Measurements from ENCODE around the gene DIP2C.
"Not testable (repeated sequence)": the region's sequence is repeated elsewhere in the genome, so short reads cannot be mapped to it uniquely, and the experiment has no call there.

DIP2C gene

DNA sequence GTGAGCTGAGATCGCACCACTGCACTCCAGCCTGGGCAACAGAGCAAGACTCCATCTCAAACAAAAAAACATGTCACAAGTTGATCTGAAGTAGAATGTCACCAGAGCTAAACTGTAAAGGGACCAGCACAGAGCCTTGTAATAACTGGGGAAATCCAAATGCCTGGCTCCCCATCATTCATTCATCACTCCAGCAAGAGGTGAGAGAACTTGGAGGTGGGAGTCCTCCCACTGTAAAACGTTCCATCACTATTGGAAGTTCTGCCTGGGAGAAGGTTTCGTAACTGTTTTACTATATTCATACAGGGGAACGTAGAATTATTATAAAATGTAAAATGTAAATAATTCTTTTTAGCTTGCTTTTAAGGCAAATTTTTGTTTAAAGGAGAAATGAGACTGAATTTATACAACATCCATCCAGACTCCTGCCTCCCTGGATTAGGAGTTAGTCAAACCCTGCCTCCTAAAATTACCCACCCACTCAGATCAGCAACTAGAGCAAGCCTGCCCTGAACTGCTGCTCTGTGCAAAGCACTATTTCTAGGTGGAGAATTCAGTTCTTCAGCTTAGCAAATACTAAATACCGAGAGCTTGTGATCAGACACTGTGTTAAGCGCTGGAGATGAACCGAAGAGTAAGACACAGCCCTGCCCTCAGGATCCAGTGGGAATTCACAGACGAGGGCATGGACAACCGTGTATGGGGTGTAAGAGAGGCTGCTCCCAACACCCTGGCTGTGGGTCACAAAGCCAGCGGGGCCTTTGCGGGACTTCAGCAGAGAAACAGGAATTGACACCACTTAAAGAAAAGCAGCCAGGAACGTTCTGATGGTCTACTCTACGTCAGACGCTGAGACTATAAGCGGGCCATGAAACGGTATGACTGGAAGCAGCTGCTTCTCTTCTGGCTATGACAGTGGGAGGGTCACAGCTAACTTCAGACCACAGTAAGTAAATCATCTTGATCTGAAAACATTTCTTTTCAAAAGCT is 345.9 kb downstream of the DIP2C start:
- no peak for DNase-seq

- DNase-seq: no peak
Observed at GRCh38 chr10:341081-341740, 348.3 kb downstream of the DIP2C start.

GRCh38 chr10:340646-341045 is 348.8 kb downstream of the DIP2C start:
- no peak for DNase-seq

GRCh38 chr10:339038-339391 is 350.5 kb downstream of the DIP2C start:
- DNase-seq: no peak

DNA sequence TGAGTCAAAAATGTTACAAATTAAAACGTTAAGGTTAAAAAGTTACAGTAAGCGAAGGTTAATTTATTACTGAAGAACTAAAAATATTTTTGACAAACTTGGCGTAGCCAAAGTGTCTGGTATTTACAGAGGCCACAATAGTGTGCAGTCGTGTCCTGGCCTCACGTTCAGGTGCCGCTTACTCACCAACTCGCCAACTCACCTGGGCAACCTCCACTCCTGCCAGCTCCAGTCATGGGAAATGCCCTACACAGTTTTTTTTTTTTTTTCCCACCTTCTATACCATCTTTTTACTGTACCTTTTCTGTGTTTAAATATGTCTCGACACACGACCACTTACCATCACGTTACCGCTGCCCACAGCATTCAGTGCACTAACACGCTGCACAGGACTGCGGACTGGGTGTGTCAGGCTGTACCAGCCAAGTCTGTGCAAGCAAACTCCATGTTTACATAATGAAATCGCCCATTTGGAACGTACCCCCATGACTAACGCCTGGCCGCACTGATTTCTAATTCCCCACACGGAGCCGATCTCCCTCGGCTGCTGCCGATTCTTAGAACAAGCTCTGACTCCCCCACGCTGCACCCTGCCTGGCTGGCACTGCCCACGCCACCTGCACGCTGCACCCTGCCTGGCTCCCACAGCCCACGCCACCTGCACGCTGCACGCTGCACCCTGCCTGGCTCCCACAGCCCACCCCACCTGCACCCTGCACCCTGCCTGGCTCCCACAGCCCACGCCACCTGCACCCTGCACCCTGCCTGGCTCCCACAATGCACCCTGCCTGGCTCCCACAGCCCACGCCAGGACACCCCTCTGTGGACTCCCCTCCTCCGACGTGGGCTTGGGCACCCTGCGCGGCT is 351.1 kb downstream of the DIP2C start:
- DNase-seq: no peak

DNA sequence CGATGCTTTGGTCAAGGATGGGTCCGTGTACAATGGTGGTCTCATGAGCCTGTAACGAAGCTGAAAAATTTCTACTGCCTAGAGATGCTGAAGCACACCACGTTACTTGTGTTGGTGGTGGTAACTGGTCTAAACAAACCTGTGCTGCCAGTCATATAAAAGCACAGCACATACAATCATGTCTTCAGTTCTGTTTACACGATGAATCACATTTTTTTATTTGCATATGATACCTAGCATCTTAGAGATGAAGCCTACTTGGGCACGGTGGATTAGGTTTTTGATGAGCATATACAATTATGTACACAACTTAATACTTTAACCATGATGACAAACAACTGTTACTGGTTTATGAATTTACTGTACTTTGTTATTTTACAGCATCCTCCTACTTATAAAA is 353.2 kb downstream of the DIP2C start:
- no peak for DNase-seq

- DNase-seq: no peak
Observed at GRCh38 chr10:335151-335800, 354.2 kb downstream of the DIP2C start.

DNA sequence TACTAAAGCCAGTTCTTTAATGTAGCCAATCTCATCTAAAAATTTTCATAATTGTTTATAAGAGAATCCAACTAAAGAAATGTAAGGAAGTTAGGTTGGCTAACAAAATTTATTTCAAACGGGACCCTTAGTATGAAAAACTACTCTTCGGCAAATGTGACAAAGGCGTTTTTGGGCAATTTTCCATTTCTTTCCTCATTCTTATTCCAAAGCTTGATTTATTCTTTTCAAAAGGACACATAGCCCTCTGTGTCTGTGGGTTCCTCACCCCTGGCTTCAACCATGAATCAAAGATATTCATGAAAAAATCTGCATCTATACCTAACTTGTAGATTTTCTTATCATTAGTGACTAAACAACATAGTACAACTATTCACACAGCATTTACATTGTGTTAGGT is 358.3 kb downstream of the DIP2C start:
- no peak for DNase-seq

GRCh38 chr10:329361-330099 is 359.9 kb downstream of the DIP2C start:
- peak; percentile 62 for DNase-seq

GRCh38 chr10:327889-328852 is 361.3 kb downstream of the DIP2C start:
- DNase-seq: no peak

GRCh38 chr10:326894-327635 is 362.4 kb downstream of the DIP2C start:
- no peak for DNase-seq

DNA sequence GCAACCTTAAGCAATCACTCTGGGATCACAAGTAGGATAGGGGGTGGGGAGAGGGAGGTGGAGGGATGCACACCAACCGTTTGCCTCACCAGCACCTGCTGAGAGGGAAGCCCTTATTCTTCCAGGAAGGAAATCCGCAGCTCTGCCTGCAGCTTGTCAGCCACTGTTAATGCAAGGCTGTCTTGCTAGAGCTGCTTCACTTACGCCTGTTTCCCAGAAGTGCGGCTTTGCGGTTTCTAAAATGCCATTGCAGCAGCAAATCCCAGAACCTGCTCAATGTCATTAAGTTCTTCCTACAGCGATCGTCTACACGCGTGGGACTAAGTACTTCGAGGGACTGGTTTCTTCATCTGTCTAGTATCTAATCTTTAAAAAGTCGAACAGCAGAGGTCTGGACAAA is 363.1 kb downstream of the DIP2C start:
- DNase-seq: no peak

DNA sequence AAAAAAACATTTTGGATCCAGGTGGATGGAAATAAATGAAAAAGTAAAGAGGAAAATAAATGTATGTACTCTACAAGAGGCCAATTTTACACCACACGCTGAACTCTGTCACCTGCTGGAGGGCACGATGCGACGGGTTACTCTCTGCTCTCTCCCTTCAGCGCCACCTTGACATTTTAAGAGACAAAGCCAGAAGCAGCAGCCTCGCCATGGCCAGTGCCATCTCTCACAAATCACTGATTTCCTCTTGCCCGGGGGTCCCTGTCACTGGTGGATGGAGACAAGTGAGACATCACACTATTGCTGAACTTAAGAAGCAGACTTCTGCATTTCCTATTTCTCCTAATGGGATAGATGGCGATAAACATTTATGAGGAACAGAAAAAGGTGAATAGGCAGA is 364.2 kb downstream of the DIP2C start:
- no peak for DNase-seq

DNA sequence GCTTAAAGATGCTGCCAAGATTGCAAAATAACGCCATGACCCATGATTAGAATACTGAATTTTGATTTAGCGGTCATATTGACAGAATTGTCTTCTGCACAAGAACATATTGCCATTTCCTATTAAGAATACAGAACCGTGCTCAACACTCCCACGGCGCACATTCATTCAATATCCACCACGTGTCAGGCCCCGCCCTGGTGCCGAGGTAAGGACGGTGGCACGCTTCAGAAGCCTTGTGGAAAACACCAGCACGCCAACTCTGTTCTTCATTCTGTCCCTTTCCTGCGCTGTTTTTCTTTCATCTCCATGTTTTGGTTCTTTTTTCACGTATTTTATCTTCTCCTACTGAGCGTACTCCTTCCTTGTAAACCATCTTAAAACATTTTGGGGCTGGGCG is 364.9 kb downstream of the DIP2C start:
- DNase-seq: no peak

GRCh38 chr10:323651-324293 is 365.7 kb downstream of the DIP2C start:
- peak; percentile 69 for DNase-seq

GRCh38 chr10:323046-323445 is 366.4 kb downstream of the DIP2C start:
- not testable (repeated sequence) for DNase-seq

DNA sequence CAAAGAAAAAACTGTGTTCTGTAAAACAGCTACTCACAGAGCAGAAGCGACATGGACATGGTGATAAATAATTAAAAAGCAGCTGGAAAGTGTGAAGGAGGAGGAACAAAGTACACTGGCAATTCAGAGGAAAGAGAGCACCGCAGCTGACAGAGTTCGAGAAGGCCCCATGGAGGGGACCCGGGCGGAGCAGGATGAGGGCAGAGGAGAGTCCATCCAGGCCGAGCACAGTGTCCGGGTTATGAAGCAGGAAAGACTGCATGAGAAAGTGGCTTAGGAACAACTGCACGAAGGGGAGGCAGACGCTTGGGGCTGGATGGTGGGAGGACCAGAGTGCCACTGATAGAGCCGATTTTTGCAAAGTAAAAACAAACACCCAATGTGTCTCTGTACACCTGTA is 368.7 kb downstream of the DIP2C start:
- no peak for DNase-seq

- no peak for DNase-seq
Observed at GRCh38 chr10:317926-318325, 371.5 kb downstream of the DIP2C start.

DNA sequence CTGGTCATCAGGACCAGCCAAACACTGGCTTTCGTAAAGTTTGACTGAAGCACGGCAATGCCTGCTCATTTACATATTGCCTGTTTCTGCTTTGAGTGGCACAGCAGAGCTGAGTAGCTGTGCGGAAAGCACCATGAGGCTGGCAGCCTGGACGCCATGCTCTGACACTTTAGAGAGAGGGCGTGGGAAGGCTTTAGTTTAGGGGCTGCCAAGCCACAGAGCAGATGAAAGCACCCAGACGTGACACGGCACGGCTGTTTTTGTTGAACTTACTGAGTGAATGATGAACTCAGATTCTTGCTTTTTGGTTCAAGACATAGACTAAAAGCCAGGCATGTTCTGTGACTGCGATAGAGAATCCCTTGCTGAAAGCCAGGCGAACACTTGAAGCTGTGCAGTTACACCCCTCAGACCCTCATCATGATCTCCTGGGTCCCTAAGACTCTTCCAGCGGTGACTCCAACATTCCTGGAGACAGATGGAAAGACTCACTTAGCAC is 372.1 kb downstream of the DIP2C start:
- DNase-seq: no peak
